G401 (cell line): ENCODE measurements around the gene MYO7B. TPM values are rescaled to one million over a fixed set of nuclear protein-coding genes. Genes with fewer than 3 reads are reported as not detected.
A peak's percentile ranks its signal among the peaks of the same experiment; 100 is the strongest.

Source experiments
- DNase-seq: peaks from one replicate; pipeline ENCODE4 v3.0.0-alpha.2; 2015; ENCODE audit warnings: low spot score
- in situ Hi-C: cut with HindIII; loops from 2 replicates; pipeline ENCODE4 v1.10.0; 2016; ENCODE audit warnings: low sequenced_read_pairs, mixed read lengths
- total RNA-seq: library from RNA; depleted of rRNA; stranded (reverse); fragments of >200 nt; shearing (Covaris generic); gene quantifications from 2 replicates; pipeline ENCODE4 v1.2.3, GENCODE V29; 2014

MYO7B gene
- total RNA-seq, 1 experiment from 2014 or later: not detected

GRCh38 chr2:127640082-127641072 is 104.9 kb downstream of the MYO7B start:
- DNase-seq: no peak
- in situ Hi-C loops: no loop called here

DNA sequence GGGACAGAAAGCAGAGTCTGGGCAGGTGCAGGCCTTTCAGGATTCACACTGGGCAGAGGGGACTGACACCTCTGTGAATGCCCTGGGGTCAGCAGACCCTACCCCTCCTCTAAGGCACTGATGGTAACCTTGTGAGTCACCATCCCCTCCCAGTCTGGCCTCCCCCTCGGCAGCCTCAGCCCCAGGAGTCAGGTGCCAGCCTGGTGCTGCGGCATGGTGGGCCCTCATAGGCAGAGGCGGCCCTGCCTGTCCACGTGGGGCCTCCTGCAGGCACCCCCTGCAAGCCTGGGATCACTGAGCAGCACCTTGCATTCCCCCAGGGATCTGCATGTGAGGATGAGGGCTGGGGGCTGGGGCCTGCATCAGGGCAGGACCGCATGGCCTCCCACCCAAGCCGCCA is 105.7 kb downstream of the MYO7B start:
- no peak for DNase-seq
- in situ Hi-C loops: no loop called here

GRCh38 chr2:127641846-127642507 is 106.5 kb downstream of the MYO7B start:
- in situ Hi-C loops: no loop called here

DNA sequence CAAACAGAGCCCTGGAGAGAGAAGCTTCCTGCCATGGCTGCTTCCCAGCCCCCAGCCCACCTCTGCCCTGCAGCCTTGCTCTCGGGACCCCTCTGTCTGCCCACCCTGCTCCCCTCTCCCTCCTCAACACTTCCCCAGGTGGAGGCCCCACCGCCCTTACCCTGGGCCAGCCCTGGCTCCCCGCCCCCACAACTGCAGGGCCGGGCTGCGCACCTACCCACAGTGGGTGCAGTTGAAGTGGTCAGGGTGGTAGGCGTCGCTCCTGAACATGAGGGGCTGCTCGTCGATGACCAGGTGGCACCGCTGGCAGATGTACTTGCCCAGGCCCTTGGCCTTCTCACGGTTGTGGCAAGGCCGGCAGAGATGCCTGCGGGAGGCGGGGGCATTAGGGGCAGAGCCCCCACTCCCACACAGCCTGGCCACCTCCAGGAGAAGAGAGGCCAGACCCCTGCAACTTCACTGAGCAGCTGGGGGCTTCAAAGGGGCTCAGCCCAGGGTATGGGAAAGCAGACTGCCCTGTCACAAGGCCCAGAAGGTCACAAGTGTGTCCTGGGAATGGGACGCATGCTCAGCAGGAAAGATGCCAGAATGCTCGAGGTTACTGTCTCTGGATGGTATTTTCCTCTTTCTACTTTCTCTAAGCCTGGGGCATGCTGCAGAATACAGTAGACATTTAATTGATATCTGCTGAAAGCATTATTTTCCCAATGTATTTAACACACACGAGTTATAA is 107.4 kb downstream of the MYO7B start:
- in situ Hi-C loops: no loop called here
- DNase-seq: no peak

More at GRCh38 chr2:127641846-127642507, 106.5 kb downstream of the MYO7B start:
- DNase-seq: no peak

DNA sequence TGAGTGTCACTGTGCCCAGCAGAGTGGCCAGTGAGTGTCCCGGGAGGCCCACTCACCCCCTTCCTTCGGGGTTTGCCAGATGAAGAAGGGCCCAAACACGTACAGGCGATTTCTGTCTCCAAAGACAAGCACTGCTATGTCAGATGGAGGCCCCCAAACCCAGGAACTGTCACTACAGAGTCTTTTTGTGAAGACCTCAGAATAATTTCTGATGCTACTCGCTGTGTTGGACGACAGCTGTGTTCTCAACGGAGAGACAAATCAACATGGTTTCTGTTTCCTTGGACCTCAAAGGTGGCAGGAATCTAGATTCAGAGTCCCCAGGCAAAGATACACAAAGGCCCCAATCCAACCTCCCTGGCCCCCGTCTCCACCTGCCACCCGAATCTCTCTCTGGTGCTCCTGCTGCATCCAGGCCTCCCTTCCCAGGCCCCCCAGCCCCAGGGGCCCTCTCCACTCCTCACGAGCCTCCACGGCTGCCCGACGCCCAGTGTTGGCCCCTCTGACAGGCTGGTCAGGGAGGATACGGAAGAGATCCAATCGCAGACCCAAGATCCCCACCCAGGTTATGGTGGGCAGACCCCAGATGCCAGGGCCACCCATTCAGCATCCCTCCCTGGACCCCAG is 108.1 kb downstream of the MYO7B start:
- in situ Hi-C loops: no loop called here
- no peak for DNase-seq

DNA sequence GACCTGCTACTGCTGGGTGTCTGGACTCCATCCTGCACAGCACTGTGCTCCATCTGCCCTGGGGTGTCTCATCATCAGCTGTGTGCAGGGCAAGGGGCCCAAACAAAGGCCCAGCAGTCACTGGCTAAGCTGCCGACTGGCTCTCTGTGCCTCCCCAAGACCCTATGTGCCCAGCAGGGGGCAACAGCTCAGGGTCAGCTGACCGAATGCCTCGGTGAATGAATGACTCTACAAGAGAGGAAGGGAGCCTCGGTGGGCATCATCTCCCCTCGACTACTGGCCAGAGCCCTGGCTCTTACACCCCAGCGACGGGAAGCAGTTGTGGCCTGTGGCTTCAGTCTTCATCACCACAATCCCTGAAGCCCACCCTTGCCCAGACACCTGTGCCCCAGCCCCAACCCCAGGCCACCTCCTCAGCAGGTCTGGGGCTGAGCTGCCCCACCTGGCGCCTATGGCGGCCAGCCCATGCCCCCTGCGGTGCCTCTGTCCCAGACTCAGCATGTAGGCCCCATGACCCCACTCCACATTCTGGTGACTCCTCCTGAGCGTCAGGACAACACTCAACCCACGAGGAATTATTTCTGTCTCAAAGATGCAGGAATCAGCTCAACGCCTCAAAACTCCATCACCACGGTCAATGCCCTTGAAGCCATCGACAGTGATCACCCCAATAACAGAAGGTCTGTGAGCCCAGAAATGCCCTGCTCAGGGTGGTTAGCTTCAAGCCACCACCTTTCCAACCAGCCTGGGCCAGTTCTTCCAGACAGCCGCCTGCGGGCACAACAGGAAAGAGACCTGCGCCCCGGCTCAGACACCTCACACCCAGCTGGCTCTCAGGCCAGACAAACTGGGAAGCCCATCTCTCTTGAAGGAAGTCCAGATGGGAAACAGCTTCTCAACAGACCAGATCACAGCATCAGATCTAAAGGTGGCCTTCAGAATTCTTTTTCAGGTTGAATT is 108.9 kb downstream of the MYO7B start:
- in situ Hi-C loops: no loop called here

DNA sequence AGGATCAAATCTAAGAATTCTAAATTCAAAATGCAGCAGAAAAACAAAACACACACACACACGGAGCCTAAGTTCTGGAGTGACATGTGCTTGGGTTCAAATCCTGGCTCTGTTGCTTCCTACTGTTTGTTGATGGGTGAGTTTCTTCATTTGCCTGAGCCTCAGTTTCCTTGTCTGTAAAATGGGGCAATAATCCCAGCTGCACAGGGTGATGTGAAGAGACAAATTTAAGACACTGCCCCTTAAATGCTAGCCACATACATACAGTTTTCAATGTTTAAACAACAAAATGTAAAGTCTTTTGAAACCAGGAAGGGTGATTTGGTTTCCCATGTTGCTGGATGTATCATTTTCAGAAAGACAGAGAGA is 109.5 kb downstream of the MYO7B start:
- in situ Hi-C loops: no loop called here

More for the DNA sequence above, 108.9 kb downstream of the MYO7B start:
- DNase-seq: no peak

DNA sequence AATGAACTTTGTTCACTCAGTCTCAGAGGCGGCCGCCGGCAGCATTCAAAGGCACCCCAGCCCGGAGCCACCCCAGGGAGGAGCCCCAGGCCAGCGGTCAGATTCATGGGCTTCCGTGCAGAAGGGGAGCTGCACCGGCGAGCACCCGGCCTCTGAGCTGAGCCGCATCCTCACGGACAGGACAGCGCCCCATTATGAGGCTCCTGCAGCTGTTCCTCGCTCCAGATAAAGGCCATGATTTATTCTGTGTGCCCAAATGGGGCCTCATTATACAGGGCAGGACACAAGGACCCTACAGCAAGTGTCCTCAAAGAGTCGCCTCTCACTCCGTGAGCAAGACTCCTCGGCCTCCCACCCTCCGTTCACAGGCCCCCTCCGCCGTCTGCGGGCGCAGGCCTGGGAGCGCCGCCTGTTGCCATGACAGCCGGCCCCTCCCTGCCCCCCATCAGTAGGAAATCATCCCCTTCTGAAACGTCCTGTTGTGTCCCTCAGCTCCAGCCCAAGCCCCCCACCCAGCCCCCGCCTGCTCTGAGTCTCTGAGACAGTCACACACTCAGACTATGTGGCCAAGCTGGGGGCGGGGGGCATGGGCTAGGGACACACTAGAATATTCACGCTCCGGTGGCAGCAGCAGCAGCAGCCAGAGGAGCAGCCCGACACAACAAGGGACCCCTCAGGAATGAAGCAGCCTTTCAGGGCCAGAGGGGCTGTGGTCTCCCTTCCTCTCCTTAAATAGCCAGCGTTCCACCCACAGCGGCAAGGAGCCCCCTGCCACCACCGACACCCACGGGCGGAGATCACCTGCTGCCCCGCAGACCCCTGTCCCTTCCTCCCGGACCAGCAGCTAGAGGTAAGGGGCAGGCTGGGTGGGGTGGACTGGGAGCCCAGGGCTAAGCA is 110.2 kb downstream of the MYO7B start, which contains the start of gene GPR17:
TSS of gene GPR17 (plus strand) at position 759 of the 897 bp plus-strand sequence. CDS start 4,583 bp downstream, outside the sequence.
- DNase-seq: no peak
- in situ Hi-C loops: no loop called here

More for the DNA sequence above, 109.5 kb downstream of the MYO7B start:
- no peak for DNase-seq

- no peak for DNase-seq
- in situ Hi-C loops: no loop called here
Measured at GRCh38 chr2:127646487-127647241, 111.2 kb downstream of the MYO7B start.

- in situ Hi-C loops: no loop called here
- no peak for DNase-seq
Measured at GRCh38 chr2:127647242-127648190, 112.0 kb downstream of the MYO7B start.

DNA sequence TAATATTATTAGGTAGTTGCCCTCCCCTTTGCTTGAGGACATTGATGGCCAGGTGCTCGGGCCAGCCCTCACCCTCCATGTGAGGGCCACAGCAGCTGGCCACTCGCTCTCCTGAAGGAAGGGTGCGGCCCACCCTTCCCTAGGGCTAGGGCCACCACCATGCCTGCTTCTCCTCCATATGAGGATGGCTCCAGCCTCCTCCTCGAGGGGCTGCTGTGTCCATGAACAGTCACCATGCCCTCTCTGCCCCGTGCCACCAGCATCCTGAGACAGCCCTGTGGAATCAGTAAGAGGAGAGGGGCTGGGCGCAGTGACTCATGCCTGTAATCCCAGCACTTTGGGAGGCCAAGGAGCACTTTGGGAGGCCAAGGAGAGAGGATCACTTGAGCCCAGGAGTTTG is 112.8 kb downstream of the MYO7B start:
- in situ Hi-C loops: no loop called here
- no peak for DNase-seq

- no peak for DNase-seq
- in situ Hi-C loops: no loop called here
Measured at GRCh38 chr2:127649100-127649611, 113.7 kb downstream of the MYO7B start.

DNA sequence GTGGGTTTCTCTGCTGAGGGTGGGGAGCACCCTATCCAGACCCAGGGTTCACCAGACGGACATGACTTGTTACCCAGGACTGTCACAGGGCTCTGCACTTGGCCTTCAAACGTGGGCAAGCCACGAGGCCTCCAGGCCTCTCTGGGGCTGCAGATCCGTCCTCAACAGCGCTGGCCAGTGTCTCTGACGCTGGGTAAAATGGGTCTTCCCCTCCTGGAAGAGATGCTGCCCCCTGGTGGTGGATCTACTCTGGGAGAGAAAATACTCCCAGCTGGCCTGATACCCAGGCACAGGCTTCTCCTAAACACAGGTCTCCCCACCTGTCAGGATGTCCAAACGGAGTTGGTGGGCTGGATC is 114.2 kb downstream of the MYO7B start:
- peak; percentile 51 for DNase-seq
- in situ Hi-C loops: no loop called here

- no peak for DNase-seq
- in situ Hi-C loops: no loop called here
Measured at GRCh38 chr2:127650041-127650784, 114.7 kb downstream of the MYO7B start.
